Measurements from ENCODE around the gene TTLL11.
A peak's percentile ranks its signal among the peaks of the same experiment; 100 is the strongest.

The TTLL11 gene

DNA sequence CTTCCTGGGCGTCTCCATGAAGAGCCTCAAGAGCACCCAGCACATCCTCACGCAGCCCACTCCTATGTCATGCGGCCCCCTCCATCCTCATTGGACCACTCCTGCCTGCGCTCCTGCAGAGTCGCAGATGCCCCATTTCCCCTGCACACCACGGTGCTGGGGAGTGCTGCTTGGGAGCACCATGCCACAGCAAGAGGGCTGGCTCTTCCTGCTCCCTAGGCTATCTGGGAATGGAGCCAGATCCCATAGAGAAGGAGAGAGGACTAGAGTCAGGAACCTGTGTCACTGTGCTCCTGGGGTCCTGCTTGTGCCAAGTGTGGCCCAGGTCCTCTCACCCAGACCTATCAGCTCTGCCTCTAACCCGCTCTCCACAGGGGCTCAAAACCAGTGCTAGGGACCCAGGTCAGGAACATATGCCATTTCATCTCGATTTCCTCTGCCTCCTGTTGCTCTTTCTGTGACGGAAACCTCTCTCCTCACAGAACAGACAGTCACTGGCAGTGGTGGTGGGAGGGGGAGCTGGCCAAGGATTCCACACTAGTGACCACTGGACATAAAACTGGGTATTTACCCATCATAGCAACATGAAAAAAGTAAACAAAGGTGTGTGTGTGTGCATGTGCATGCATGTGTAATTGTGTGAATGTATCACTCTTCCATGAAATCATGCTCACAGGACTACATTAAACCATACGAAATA lies 178.4 kb downstream of the TTLL11 start:
- TF ChIP-seq, protein P1, sequence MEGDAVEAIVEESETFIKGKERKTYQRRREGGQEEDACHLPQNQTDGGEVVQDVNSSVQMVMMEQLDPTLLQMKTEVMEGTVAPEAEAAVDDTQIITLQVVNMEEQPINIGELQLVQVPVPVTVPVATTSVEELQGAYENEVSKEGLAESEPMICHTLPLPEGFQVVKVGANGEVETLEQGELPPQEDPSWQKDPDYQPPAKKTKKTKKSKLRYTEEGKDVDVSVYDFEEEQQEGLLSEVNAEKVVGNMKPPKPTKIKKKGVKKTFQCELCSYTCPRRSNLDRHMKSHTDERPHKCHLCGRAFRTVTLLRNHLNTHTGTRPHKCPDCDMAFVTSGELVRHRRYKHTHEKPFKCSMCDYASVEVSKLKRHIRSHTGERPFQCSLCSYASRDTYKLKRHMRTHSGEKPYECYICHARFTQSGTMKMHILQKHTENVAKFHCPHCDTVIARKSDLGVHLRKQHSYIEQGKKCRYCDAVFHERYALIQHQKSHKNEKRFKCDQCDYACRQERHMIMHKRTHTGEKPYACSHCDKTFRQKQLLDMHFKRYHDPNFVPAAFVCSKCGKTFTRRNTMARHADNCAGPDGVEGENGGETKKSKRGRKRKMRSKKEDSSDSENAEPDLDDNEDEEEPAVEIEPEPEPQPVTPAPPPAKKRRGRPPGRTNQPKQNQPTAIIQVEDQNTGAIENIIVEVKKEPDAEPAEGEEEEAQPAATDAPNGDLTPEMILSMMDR (IDR thresholded peaks at IDR 0.05; ENCODE audit: low read depth, low read length, poor library complexity, severe bottlenecking): no peak
- no peak for TF ChIP-seq EZH2phosphoT487 (IDR thresholded peaks at IDR 0.05; ENCODE audit: borderline replicate concordance, low read length)
- Histone ChIP-seq H3K4me2 (ENCODE audit: low read length) (peak overlapping the region; percentile 32), H3K9me3 (ENCODE audit: control insufficient read depth, insufficient read depth, low read length) (no peaks in the 10 kb centered on the region), H3K36me3 (ENCODE audit: control insufficient read depth, low read length) (no peaks in the 10 kb centered on the region), H3F3A (ENCODE audit: control insufficient read depth, insufficient read depth) (no peaks in the 10 kb centered on the region), H3K9me2 (replicated peaks; ENCODE audit: control insufficient read depth, low read length) (no peaks in the 10 kb centered on the region), H3K27me3 (ENCODE audit: control insufficient read depth, low read length) (no peaks in the 10 kb centered on the region), H3K4me3 (ENCODE audit: low read length) (no peak overlapping the region), H3K4me1 (ENCODE audit: control insufficient read depth, low read length) (peaks cover 20% of the 10 kb centered on the region), H4K20me1 (ENCODE audit: control insufficient read depth, insufficient read depth, low read depth, low read length) (no peaks in the 10 kb centered on the region), H3K79me2 (ENCODE audit: control insufficient read depth, low read length) (no peaks in the 10 kb centered on the region), H3K27ac (ENCODE audit: low read depth, low read length) (no peak overlapping the region)

DNA sequence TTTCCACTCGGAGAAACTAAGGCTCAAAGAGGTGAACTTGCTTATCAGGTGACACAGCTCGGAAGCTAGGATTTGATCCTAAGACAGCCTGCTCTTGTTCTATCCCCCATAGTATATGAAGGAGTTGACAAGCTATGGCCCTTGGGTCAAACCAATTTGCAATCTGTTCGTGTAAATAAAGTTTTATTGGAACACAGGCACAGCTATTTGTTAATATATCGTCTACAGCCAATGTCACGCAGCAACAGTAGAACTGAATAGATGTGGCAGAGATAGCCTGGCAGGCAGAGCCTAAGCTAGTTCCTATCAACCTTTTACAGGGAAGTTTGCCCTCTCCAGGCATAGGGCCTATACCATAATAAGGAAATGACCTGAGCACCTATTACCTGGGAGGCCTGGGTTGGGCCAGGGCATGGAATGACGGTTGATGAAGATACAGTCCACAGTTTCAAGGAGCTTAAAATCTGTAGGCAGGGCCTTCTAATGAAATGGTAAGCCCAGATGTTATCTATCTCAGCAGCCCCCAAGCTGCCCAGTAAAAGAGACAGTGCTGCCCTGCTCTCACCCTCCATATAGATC lies 179.0 kb downstream of the TTLL11 start:
- H3K79me2 ChIP-seq (ENCODE audit: control insufficient read depth, low read length): no peaks in the 10 kb centered on the region
- no peaks in the 10 kb centered on the region for H3K9me2 ChIP-seq (replicated peaks; ENCODE audit: control insufficient read depth, low read length)
- H3K4me2 ChIP-seq (ENCODE audit: low read length): no peak overlapping the region
- no peak overlapping the region for H3K4me3 ChIP-seq (ENCODE audit: low read length)
- no peaks in the 10 kb centered on the region for H4K20me1 ChIP-seq (ENCODE audit: control insufficient read depth, insufficient read depth, low read depth, low read length)
- peaks cover 24% of the 10 kb centered on the region for H3K4me1 ChIP-seq (ENCODE audit: control insufficient read depth, low read length)
- H3F3A ChIP-seq (ENCODE audit: control insufficient read depth, insufficient read depth): no peaks in the 10 kb centered on the region
- no peaks in the 10 kb centered on the region for H3K36me3 ChIP-seq (ENCODE audit: control insufficient read depth, low read length)
- no peaks in the 10 kb centered on the region for H3K9me3 ChIP-seq (ENCODE audit: control insufficient read depth, insufficient read depth, low read length)
- TF ChIP-seq, protein P1 (IDR thresholded peaks at IDR 0.05; ENCODE audit: low read depth, low read length, poor library complexity, severe bottlenecking): no peak
- no peak for TF ChIP-seq EZH2phosphoT487 (IDR thresholded peaks at IDR 0.05; ENCODE audit: borderline replicate concordance, low read length)
- H3K27ac ChIP-seq (ENCODE audit: low read depth, low read length): no peak overlapping the region
- no peaks in the 10 kb centered on the region for H3K27me3 ChIP-seq (ENCODE audit: control insufficient read depth, low read length)

DNA sequence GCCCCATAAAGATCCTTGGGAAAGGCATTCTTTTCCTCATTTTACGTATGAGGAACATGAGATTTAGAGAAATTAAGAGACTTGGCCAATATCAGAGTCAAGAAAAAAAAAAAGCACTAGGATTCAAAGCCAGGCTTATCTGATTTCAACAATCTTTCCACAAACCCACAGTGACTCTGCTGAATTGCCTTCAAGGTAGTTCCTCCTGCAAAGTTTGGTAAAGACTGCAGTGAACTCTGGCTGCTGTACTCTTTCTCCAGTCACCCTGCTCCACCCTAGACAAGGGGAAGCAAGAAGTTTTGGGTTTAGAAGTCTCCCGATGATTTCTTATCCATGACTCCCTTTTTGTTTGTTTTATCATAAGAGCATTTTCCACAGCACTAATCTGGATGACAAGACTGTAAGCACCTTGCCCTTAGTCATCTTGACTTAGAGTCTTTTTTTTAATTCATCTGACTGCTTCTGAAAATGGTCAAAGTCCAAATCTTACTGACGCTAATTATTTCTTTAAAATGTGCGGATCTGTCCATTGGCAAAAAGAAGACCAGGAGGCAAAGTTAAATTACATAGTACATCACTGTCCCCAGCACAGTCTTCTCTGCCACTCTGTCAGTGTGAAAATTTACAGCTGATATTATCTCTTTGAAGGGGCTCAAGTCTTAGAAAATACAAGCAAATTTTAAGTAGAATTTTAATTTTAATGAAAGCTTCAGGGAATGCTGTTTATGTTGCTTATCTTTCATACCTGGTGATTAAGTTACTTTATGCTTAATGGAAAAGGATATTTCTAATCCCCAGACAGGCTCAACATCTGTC lies 180.1 kb downstream of the TTLL11 start:
- H3K4me2 ChIP-seq (ENCODE audit: low read length): no peak overlapping the region
- TF ChIP-seq EZH2phosphoT487 (IDR thresholded peaks at IDR 0.05; ENCODE audit: borderline replicate concordance, low read length): no peak
- TF ChIP-seq, protein P1 (IDR thresholded peaks at IDR 0.05; ENCODE audit: low read depth, low read length, poor library complexity, severe bottlenecking): no peak
- no peaks in the 10 kb centered on the region for H3F3A ChIP-seq (ENCODE audit: control insufficient read depth, insufficient read depth)
- no peaks in the 10 kb centered on the region for H3K79me2 ChIP-seq (ENCODE audit: control insufficient read depth, low read length)
- H3K36me3 ChIP-seq (ENCODE audit: control insufficient read depth, low read length): no peaks in the 10 kb centered on the region
- H3K4me1 ChIP-seq (ENCODE audit: control insufficient read depth, low read length): peaks cover 33% of the 10 kb centered on the region
- H3K9me3 ChIP-seq (ENCODE audit: control insufficient read depth, insufficient read depth, low read length): no peaks in the 10 kb centered on the region
- no peak overlapping the region for H3K4me3 ChIP-seq (ENCODE audit: low read length)
- H4K20me1 ChIP-seq (ENCODE audit: control insufficient read depth, insufficient read depth, low read depth, low read length): no peaks in the 10 kb centered on the region
- no peaks in the 10 kb centered on the region for H3K27me3 ChIP-seq (ENCODE audit: control insufficient read depth, low read length)
- no peaks in the 10 kb centered on the region for H3K9me2 ChIP-seq (replicated peaks; ENCODE audit: control insufficient read depth, low read length)
- H3K27ac ChIP-seq (ENCODE audit: low read depth, low read length): no peak overlapping the region

Data from DOHH2 (cell line).